Activated CD8-positive, alpha-beta T cell treated with anti-CD3 and anti-CD28 coated beads for 36 hours (primary cell): Measurements from ENCODE around the gene CEMP1. TPM values are rescaled to one million over a fixed set of nuclear protein-coding genes. Genes with fewer than 3 reads are reported as not detected.

ENCODE experiments used
- ATAC-seq: fragments of 200-7000 bp; cut with Tn5 transposase; one replicate; pipeline ENCODE4 v1.10.0; 2021; ENCODE audit warnings: mild to moderate bottlenecking, moderate library complexity
- CTCF ChIA-PET: fragments of 350-600 bp; sonication (Branson Sonifier 250); formaldehyde crosslinking; loops from one replicate; lab custom pipeline; 2021; ENCODE audit warnings: antibody characterized with exemption; lab: Charles Lee
- POLR2A ChIA-PET: fragments of 350-600 bp; sonication (Branson Sonifier 250); formaldehyde crosslinking; loops from one replicate; lab custom pipeline; 2021; ENCODE audit warnings: antibody characterized with exemption; lab: Charles Lee
- DNase-seq: peaks from one replicate; pipeline ENCODE4 v3.0.0-alpha.2; 2020
- H3K27ac Mint-ChIP-seq: one replicate; pipeline ENCODE4 v1.8.0; 2021; ENCODE audit warnings: mild to moderate bottlenecking, mixed read lengths
- H3K27me3 Mint-ChIP-seq: one replicate; pipeline ENCODE4 v1.8.0; 2021; ENCODE audit warnings: mixed read lengths
- H3K36me3 Mint-ChIP-seq: one replicate; pipeline ENCODE4 v1.8.0; 2021; ENCODE audit warnings: low read depth, mixed read lengths
- H3K4me1 Mint-ChIP-seq: one replicate; pipeline ENCODE4 v1.8.0; 2021; ENCODE audit warnings: low read depth, mixed read lengths
- H3K4me3 Mint-ChIP-seq: one replicate; pipeline ENCODE4 v1.8.0; 2021; ENCODE audit warnings: mild to moderate bottlenecking, moderate library complexity, mixed read lengths
- H3K9me3 Mint-ChIP-seq: one replicate; pipeline ENCODE4 v1.8.0; 2021; ENCODE audit warnings: mixed read lengths
- CTCF ChIP-seq: fragments of 200-600 bp; IDR thresholded peaks from one replicate; pipeline ENCODE4 v1.8.0; 2022; ENCODE audit warnings: antibody characterized with exemption, mild to moderate bottlenecking
- intact Hi-C: fragments of 100-400 bp; cut with micrococcal nuclease; formaldehyde crosslinking; loops from one replicate; pipeline ENCODE4 v1.10.0; 2022
- total RNA-seq, 2 experiments: library from RNA; stranded (reverse); gene quantifications; one replicate each; pipeline ENCODE4 v1.2.3, GENCODE V29; 2021

CEMP1 gene
- total RNA-seq, 2 experiments from 2014 or later, result not detected

DNA sequence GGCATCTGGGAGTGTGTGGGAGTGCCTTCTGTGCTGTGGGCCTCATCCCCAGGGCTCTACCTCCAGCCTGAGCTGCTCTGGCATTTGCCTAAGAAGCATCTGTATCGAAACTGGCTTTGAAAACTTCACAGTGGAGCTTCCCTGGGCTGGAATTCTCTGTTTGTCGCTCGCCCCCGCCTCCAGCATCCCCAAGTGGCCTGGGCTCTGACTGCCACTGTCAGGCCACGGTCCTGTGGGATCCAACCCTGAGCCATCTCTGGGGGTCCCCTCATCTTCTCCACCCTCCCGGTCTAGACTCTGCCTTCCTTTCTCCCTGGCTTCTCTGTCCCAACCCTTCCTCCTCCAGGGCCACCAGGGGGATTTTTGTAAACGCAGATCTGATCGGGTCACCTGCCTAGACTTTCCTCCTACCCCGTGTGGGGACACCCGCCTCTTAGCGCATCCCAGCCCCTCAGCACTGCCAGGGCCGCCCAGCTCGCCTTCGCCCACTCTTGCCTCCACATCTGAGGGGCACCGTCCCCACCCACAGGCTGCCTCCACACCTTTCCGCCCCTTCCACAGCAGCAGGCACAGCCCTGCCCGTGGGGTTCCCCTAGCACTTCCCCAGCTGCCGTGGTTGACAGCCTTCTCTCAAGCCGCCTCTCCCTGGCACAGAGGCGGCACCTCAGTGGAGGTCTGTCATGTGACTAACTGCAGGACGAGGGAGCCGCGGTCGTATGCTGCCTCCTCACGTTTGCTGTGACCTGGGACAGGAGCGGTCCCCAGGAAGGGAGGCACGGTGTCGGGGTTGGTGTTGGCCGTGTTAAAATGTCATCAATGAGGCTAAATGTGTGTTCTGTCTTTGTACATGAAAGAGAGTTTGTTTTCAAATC is 44.3 kb downstream of the CEMP1 start:
- peak overlapping the region; percentile 48 for H3K27ac Mint-ChIP-seq
- CTCF ChIA-PET, result interaction anchor here (1.1 to 2.1 kb wide), 7 partner anchors 12 to 293 kb away, joined by 3 to 10 read pairs (median 5); partner anchors contain the start of gene TBC1D24
- no peaks in the 10 kb centered on the region for H3K27me3 Mint-ChIP-seq
- no peaks in the 10 kb centered on the region for H3K9me3 Mint-ChIP-seq
- ATAC-seq (peak; percentile 96), DNase-seq (peak; percentile 91)
- peak overlapping the region; percentile 26 for H3K4me3 Mint-ChIP-seq
- no peaks in the 10 kb centered on the region for H3K36me3 Mint-ChIP-seq
- POLR2A ChIA-PET, result no interaction called here
- peaks cover 21% of the 10 kb centered on the region for H3K4me1 Mint-ChIP-seq
- intact Hi-C loops, result no loop called here
- peak; percentile 53 for TF ChIP-seq CTCF

- peaks cover 21% of the 10 kb centered on the region for H3K4me1 Mint-ChIP-seq
- intact Hi-C loops, result no loop called here
- no peak for TF ChIP-seq CTCF
- DNase-seq (no peak), ATAC-seq (no peak)
- H3K36me3 Mint-ChIP-seq, result no peaks in the 10 kb centered on the region
- H3K27me3 Mint-ChIP-seq, result no peaks in the 10 kb centered on the region
- ChIA-PET CTCF (interaction anchor here (1.1 to 1.7 kb wide), 4 partner anchors 15 to 292 kb away, joined by 3 to 8 read pairs (median 4); no protein-coding TSS in a partner anchor), POLR2A (interaction anchor here (0.8 to 1.0 kb wide), 3 partner anchors 17 to 39 kb away, joined by 3 to 4 read pairs (median 3); no protein-coding TSS in a partner anchor)
- no peaks in the 10 kb centered on the region for H3K9me3 Mint-ChIP-seq
- no peak overlapping the region for H3K27ac Mint-ChIP-seq
- H3K4me3 Mint-ChIP-seq, result no peak overlapping the region
Observed at GRCh38 chr16:2485811-2486507, 45.2 kb downstream of the CEMP1 start.

DNA sequence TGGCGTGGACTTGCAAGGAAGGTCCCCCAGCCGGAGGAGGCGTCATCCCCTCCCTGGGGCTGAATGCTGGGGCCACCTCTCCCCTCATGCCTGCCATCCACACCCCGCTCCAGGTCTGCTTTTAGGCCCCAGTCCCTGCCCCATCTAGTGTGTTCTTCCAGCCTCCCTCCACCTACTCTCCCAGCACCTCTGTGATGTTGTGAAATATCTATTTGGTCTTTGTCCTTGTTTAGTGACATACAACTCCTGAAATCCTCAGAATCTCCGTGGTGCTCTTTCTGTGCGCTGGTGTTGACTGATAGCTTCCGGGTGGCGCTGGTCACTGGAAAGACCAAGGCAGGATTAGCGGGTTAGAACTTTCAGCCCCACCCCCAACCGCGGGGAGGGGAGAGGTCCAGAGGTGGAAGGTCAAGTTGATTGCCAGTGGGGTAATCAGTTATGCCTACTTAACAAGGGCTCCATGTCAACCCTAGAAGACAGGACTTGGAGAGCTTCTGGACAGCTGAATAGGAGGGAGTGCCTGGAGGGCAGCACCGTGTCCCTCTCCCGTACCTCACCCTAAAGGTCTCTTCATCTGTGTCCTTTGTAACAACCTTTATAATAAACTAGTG is 46.2 kb downstream of the CEMP1 start:
- H3K4me1 Mint-ChIP-seq, result peaks cover 21% of the 10 kb centered on the region
- DNase-seq, result no peak
- H3K36me3 Mint-ChIP-seq, result no peaks in the 10 kb centered on the region
- H3K27ac Mint-ChIP-seq, result no peak overlapping the region
- no peak for TF ChIP-seq CTCF
- H3K9me3 Mint-ChIP-seq, result no peaks in the 10 kb centered on the region
- intact Hi-C loops, result no loop called here
- POLR2A ChIA-PET, result interaction anchor here (1.0 kb wide), 1 partner anchor 38 kb away, joined by 4 read pairs; no protein-coding TSS in a partner anchor
- CTCF ChIA-PET, result no interaction called here
- no peak overlapping the region for H3K4me3 Mint-ChIP-seq
- no peak for ATAC-seq
- no peaks in the 10 kb centered on the region for H3K27me3 Mint-ChIP-seq

DNA sequence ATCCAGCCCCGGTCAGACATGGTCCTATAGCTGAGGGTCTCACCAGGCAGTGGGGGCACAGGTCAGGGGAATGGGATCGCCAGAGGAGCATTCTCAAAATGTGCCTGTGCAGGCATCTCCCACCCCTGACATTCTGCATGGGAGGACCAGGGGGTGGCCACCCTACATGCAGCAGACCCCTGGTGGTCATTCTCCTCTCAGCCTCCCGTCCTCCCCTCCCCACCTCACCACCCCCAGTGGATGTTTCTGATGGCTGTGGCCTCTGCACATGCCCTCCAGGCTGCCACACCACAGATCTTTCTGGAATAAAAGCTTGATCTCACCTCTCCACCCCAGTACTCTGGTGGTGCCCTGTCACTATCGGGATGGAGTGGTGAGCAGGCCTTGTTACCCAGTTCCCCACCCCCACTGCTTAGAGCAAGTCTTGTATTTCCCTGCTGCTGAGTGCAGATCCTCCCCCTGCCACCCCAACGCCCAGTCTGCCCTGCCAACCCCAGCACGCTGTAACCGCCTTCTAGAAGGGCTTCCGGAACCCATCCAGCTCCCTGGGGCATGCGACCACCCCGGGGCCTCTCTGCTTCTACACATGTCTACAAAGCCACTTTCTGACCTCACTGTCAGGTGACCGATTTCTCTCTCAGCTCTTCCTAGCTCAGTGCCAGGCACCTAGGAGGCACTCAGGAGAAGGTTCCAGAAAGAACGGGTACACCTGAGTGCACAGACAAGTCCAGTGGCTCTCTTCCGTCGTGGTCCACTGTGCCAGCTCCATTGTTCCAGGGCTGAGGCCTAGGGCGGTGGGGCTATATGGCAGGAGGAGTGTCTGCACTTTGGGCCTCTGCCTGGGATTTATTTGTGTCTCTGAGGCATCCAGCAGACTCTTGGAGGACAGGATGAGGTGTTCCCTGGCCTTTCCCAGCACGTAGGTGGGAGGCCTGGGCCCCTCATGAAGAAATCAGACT is 47.0 kb downstream of the CEMP1 start:
- ATAC-seq, result no peak
- H3K9me3 Mint-ChIP-seq, result no peaks in the 10 kb centered on the region
- peaks cover 21% of the 10 kb centered on the region for H3K4me1 Mint-ChIP-seq
- no peak overlapping the region for H3K4me3 Mint-ChIP-seq
- DNase-seq, result no peak
- POLR2A ChIA-PET, result interaction anchor here (1.1 kb wide), 1 partner anchor 10 kb away, joined by 3 read pairs; no protein-coding TSS in a partner anchor
- H3K27ac Mint-ChIP-seq, result no peak overlapping the region
- TF ChIP-seq CTCF, result no peak
- intact Hi-C loops, result no loop called here
- CTCF ChIA-PET, result no interaction called here
- H3K27me3 Mint-ChIP-seq, result no peaks in the 10 kb centered on the region
- no peaks in the 10 kb centered on the region for H3K36me3 Mint-ChIP-seq
